Stomach (tissue), 4 donors: Measurements from ENCODE around the gene EHD3.

ENCODE experiments used
- POLR2AphosphoS5 ChIP-seq, 3 donors: sonication (generic); formaldehyde crosslinking; IDR thresholded peaks; one replicate each; pipeline ENCODE4 v1.6.1; 2016; ENCODE audit warnings: antibody characterized with exemption in 3 of 3
- TF ChIP-seq, protein P1 (sequence below), 7 experiments: fragments of 450-650 bp in 4 of 7; fragments of 200-600 bp in 3 of 7; sonication (generic) in 3 of 7; IDR thresholded peaks; one replicate each; pipeline ENCODE4 v1.5.1; 2016 to 2019; ENCODE audit warnings: antibody characterized with exemption in 7 of 7, control low read depth in 2 of 7, mild to moderate bottlenecking in 1 of 7

DNA sequence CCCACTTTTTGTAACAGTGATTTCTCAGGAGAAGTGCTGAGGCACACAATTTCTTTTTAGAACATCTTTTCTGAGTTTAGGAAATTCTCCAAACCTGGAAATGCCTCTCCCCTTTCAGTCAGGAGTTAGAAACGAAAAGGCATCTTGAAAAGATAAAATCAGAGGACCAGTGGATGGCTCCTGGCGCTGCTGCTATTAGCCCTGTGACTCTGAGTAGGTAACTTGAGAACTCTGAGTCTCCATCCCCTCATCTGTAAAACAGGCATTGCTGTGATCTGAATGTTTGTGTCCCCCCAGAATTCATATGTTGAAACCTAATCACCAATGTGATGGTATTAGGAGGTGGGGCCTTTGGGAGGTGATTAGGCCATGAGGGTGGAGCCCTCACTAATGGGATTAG lies 50.2 kb downstream of the EHD3 start:
- TF ChIP-seq, protein P1, sequence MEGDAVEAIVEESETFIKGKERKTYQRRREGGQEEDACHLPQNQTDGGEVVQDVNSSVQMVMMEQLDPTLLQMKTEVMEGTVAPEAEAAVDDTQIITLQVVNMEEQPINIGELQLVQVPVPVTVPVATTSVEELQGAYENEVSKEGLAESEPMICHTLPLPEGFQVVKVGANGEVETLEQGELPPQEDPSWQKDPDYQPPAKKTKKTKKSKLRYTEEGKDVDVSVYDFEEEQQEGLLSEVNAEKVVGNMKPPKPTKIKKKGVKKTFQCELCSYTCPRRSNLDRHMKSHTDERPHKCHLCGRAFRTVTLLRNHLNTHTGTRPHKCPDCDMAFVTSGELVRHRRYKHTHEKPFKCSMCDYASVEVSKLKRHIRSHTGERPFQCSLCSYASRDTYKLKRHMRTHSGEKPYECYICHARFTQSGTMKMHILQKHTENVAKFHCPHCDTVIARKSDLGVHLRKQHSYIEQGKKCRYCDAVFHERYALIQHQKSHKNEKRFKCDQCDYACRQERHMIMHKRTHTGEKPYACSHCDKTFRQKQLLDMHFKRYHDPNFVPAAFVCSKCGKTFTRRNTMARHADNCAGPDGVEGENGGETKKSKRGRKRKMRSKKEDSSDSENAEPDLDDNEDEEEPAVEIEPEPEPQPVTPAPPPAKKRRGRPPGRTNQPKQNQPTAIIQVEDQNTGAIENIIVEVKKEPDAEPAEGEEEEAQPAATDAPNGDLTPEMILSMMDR (IDR thresholded peaks at IDR 0.05): no peak
- TF ChIP-seq POLR2AphosphoS5 (IDR thresholded peaks at IDR 0.05): no peak
